ENCODE measurements around the gene NHSL2.

DNA sequence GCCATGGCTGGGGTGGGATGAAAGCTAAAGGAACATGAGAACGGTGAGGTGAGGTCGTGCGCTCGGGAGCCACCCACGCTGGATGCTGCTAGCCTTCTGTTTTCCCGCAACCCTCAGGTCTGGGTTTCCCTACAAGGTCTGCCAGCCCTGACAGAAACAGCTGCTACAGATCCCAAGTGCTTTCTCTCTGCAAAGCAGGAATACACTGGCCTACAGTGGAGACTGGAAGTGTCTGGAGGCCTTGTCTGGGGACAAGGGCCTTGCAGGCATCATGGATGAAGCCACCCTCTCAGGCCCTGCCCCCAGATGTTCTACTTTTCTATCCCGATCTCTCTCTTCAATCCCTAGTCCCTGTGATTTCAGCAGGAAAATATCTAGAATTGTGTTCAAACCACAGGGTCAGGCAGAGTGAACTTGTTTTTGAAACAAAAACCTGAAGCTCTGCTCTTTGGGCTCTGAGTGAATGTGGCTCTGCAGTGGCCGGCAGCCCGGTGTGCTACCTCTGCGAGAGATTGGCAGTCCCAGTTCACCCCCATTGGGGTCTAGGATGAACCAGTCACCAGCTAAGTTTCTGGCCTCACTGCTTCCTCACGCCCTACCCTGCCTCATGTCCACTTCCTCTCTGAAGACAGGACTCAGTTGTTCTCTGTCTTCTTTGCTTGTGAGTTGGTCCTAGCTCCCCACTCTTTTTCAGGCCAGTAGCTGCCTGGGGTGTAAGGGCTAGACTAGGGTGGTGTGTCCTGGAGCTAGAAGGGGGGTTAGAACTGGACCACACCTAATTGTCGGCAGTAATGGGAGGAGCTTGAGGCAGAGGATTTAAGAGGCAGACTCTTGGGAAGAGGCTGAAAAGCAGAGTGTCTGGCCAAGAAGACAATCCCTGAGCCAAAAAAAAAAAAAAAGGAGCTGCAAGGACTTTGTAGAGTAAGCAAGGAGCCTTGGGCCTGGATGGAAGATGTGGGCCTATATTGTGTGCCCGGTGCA lies 131.5 kb downstream of the NHSL2 start:
- TF ChIP-seq SUZ12 (IDR thresholded peaks at IDR 0.05; ENCODE audit: extremely low read depth, insufficient read depth, insufficient read length), result no peak
- TF ChIP-seq ZNF274 (IDR thresholded peaks at IDR 0.05; ENCODE audit: low read depth, low read length), result no peak
- TF ChIP-seq YY1 (IDR thresholded peaks at IDR 0.05; ENCODE audit: insufficient read depth, insufficient read length), result no peak

All from NT2/D1 (cell line).